Mononuclear cell (primary cell): ENCODE data around the gene MYL6B. TPM values are rescaled to one million over a fixed set of nuclear protein-coding genes. Genes with fewer than 3 reads are reported as not detected.

Source experiments
- H3K27me3 ChIP-seq: 2 replicates; pipeline ENCODE4 v1.6.0; 2011; ENCODE audit warnings: low read length, control low read depth; ENCODE audit not compliant: insufficient read depth
- H3K4me1 ChIP-seq: 2 replicates; pipeline ENCODE4 v1.5.1; 2011; ENCODE audit warnings: mild to moderate bottlenecking, low read length, control low read depth; ENCODE audit not compliant: insufficient read depth
- H3K4me3 ChIP-seq: 2 replicates; pipeline ENCODE4 v1.5.1; 2011; ENCODE audit warnings: mild to moderate bottlenecking, low read length, moderate library complexity
- H3K9me3 ChIP-seq: 2 replicates; pipeline ENCODE4 v1.5.1; 2011; ENCODE audit warnings: low read depth, mild to moderate bottlenecking, control low read depth, low read length
- total RNA-seq: library from RNA; depleted of rRNA; stranded (reverse); fragments of >200 nt; gene quantifications from one replicate; pipeline ENCODE4 v1.2.3, GENCODE V29; 2012

The MYL6B gene
- total RNA-seq, 1 donor = 2.1 TPM

- H3K27me3 ChIP-seq = no peaks in the 10 kb centered on the region
- peak within 1 kb of the TSS; percentile 91 for H3K4me3 ChIP-seq
- peaks cover 35% of the 10 kb centered on the region for H3K4me1 ChIP-seq
- no peaks in the 10 kb centered on the region for H3K9me3 ChIP-seq
Measured at GRCh38 chr12:56117778-56118687, 34.4 kb upstream of the MYL6B start, which contains the start of gene ZC3H10. Gene ZC3H10 (plus strand): TSS chr12:56118266. CDS start chr12:56120563, 2,297 bp downstream.

- Histone ChIP-seq H3K4me1 (peaks cover 37% of the 10 kb centered on the region), H3K9me3 (no peaks in the 10 kb centered on the region), H3K4me3 (peak overlapping the region; percentile 91), H3K27me3 (no peaks in the 10 kb centered on the region)
Measured at GRCh38 chr12:56118688-56119357, 33.6 kb upstream of the MYL6B start.

- H3K4me1 ChIP-seq = peaks cover 42% of the 10 kb centered on the region
- no peaks in the 10 kb centered on the region for H3K27me3 ChIP-seq
- H3K4me3 ChIP-seq = no peak overlapping the region
- no peaks in the 10 kb centered on the region for H3K9me3 ChIP-seq
Measured at GRCh38 chr12:56119361-56119796, 33.0 kb upstream of the MYL6B start.

- Histone ChIP-seq H3K27me3 (no peaks in the 10 kb centered on the region), H3K4me1 (peaks cover 48% of the 10 kb centered on the region), H3K4me3 (no peak overlapping the region), H3K9me3 (no peaks in the 10 kb centered on the region)
Measured at GRCh38 chr12:56120158-56120846, 32.1 kb upstream of the MYL6B start.

- H3K4me1 ChIP-seq = peaks cover 52% of the 10 kb centered on the region
- H3K27me3 ChIP-seq = no peaks in the 10 kb centered on the region
- H3K9me3 ChIP-seq = no peaks in the 10 kb centered on the region
- H3K4me3 ChIP-seq = no peak overlapping the region
Measured at GRCh38 chr12:56121204-56121870, 31.1 kb upstream of the MYL6B start.

- H3K4me3 ChIP-seq = no peak overlapping the region
- peaks cover 58% of the 10 kb centered on the region for H3K4me1 ChIP-seq
Measured at GRCh38 chr12:56122637-56123036, 29.8 kb upstream of the MYL6B start.

GRCh38 chr12:56124133-56124532 lies 28.3 kb upstream of the MYL6B start:
- Histone ChIP-seq H3K27me3 (no peaks in the 10 kb centered on the region), H3K4me3 (no peak overlapping the region), H3K9me3 (no peaks in the 10 kb centered on the region), H3K4me1 (peaks cover 47% of the 10 kb centered on the region)

More at GRCh38 chr12:56122637-56123036, 29.8 kb upstream of the MYL6B start:
- no peaks in the 10 kb centered on the region for H3K9me3 ChIP-seq
- no peaks in the 10 kb centered on the region for H3K27me3 ChIP-seq

GRCh38 chr12:56126732-56127239 lies 25.6 kb upstream of the MYL6B start:
- no peaks in the 10 kb centered on the region for H3K9me3 ChIP-seq
- H3K4me1 ChIP-seq = peaks cover 62% of the 10 kb centered on the region
- no peaks in the 10 kb centered on the region for H3K27me3 ChIP-seq
- H3K4me3 ChIP-seq = no peak overlapping the region

- H3K4me3 ChIP-seq = peak overlapping the region; percentile 79
- peaks cover 68% of the 10 kb centered on the region for H3K4me1 ChIP-seq
- no peaks in the 10 kb centered on the region for H3K9me3 ChIP-seq
- H3K27me3 ChIP-seq = no peaks in the 10 kb centered on the region
Measured at GRCh38 chr12:56127485-56127887, 24.9 kb upstream of the MYL6B start.

GRCh38 chr12:56127888-56128669 lies 24.3 kb upstream of the MYL6B start, which contains the start of gene ESYT1:
Gene ESYT1 (plus strand): TSS chr12:56128267. CDS start chr12:56128320, 53 bp downstream.
- peaks cover 68% of the 10 kb centered on the region for H3K4me1 ChIP-seq

GRCh38 chr12:56128670-56129205 lies 23.6 kb upstream of the MYL6B start:
- no peaks in the 10 kb centered on the region for H3K9me3 ChIP-seq
- peaks cover 66% of the 10 kb centered on the region for H3K4me1 ChIP-seq
- no peaks in the 10 kb centered on the region for H3K27me3 ChIP-seq
- peak overlapping the region; percentile 79 for H3K4me3 ChIP-seq

More at GRCh38 chr12:56127888-56128669, 24.3 kb upstream of the MYL6B start, which contains the start of gene ESYT1:
- Histone ChIP-seq H3K9me3 (no peaks in the 10 kb centered on the region), H3K27me3 (no peaks in the 10 kb centered on the region), H3K4me3 (peak within 1 kb of the TSS; percentile 79)

GRCh38 chr12:56129206-56129941 lies 23.0 kb upstream of the MYL6B start:
- H3K27me3 ChIP-seq = no peaks in the 10 kb centered on the region
- H3K9me3 ChIP-seq = no peaks in the 10 kb centered on the region
- H3K4me1 ChIP-seq = peaks cover 60% of the 10 kb centered on the region
- peak overlapping the region; percentile 79 for H3K4me3 ChIP-seq
